K562 (cell line): ENCODE measurements around the gene AGRN.
"Not testable (repeated sequence)": the region's sequence is repeated elsewhere in the genome, so short reads cannot be mapped to it uniquely, and the experiment has no call there.

Experiments
- CTCF ChIP-seq, 3 experiments: IDR thresholded peaks in 2 of 3; conservative IDR thresholded peaks in 1 of 3; 2 replicates each; pipeline ENCODE4 v1.5.1; 2011 to 2012; ENCODE audit warnings: low read length in 3 of 3, mild to moderate bottlenecking in 3 of 3, control low read depth in 2 of 3, improper control_type of control experiment in 1 of 3, inconsistent platforms in 1 of 3, low read depth in 1 of 3, mixed read lengths in 1 of 3, moderate library complexity in 1 of 3; ENCODE audit not compliant: insufficient read depth in 2 of 3
- E2F6 ChIP-seq, 2 experiments: IDR thresholded peaks; 2 replicates each; pipeline ENCODE4 v1.6.1; 2011; ENCODE audit warnings: borderline replicate concordance in 1 of 2, control low read depth in 1 of 2, low read depth in 1 of 2, low read length in 1 of 2, mild to moderate bottlenecking in 1 of 2, mixed read lengths in 1 of 2, moderate library complexity in 1 of 2; ENCODE audit not compliant: insufficient read depth in 1 of 2, insufficient read length in 1 of 2, poor library complexity in 1 of 2, severe bottlenecking in 1 of 2; ENCODE audit errors: extremely low read depth in 1 of 2
- EHMT2 ChIP-seq: fragments of 450-650 bp; IDR thresholded peaks from 2 replicates; pipeline ENCODE4 v1.6.1; 2018; ENCODE audit warnings: antibody characterized with exemption
- ELF1 ChIP-seq: fragments of 200-800 bp; sonication (Bioruptor generic); IDR thresholded peaks from 2 replicates; pipeline ENCODE4 v1.6.1; 2016; ENCODE audit warnings: missing genetic modification characterization, missing compliant biosample characterization
- ELK1 ChIP-seq: sonication (generic); formaldehyde crosslinking; IDR thresholded peaks from 2 replicates; pipeline ENCODE4 v1.8.1; 2022; ENCODE audit warnings: missing genetic modification reagents
- MYC ChIP-seq, 2 experiments: fragments of 250-450 bp in 1 of 2; sonication (Bioruptor Pico) in 1 of 2; IDR thresholded peaks; 2 replicates each; pipeline versions ENCODE4 v1.5.1 to v1.6.1; 2012 to 2021; ENCODE audit warnings: low read depth in 2 of 2, borderline replicate concordance in 1 of 2, improper control_type of control experiment in 1 of 2, low read length in 1 of 2, mild to moderate bottlenecking in 1 of 2, moderate library complexity in 1 of 2
- ZNF76 ChIP-seq: fragments of 250-450 bp; sonication (Bioruptor Pico); IDR thresholded peaks from 2 replicates; pipeline ENCODE4 v1.4.0; 2020; ENCODE audit warnings: mild to moderate bottlenecking, moderate library complexity, borderline replicate concordance

DNA sequence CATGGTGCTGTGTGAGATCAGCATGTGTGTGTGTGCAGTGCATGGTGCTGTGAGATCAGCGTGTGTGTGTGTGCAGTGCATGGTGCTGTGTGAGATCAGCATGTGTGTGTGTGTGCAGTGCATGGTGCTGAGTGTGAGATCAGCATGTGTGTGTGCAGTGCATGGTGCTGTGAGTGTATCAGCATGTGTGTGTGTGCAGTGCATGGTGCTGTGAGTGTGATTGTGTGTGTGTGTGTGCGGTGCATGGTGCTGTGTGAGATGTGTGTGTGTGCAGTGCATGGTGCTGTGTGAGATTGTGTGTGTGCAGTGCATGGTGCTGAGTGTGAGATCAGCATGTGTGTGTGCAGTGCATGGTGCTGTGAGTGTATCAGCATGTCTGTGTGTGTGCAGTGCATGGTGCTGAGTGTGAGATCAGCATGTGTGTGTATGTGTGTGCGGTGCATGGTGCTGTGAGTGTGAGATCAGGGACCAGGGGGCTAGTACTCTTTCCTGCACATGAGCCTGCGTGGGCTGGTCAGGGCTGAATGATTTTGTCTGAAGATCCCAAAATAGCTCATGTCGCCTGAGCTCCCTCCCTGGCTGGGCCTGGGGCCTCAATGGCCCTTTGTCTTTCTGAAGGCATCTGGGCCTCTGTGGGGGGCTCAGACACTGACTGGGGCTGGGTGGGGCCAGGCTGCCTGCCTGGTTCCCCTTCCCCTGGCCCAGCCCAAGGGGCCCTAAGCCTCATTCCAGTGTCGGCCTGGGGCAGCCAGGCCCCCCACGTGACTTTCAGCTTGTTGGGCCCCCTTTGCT, 11.1 kb downstream of the AGRN start:
- TF ChIP-seq ELF1 (tag); CTCF (IDR thresholded peaks at IDR 0.05 in 2 of 3, conservative IDR thresholded peaks at IDR 0.05 in 1 of 3; ENCODE audit: insufficient read depth in 2 of 3, low read depth in 1 of 3, low read length in 3 of 3); EHMT2; ZNF76 (CRISPR knock-in tag); E2F6 (IDR thresholded peaks at IDR 0.05; ENCODE audit: borderline replicate concordance in 1 of 2, extremely low read depth in 1 of 2, insufficient read depth in 1 of 2, insufficient read length in 1 of 2, low read depth in 1 of 2, low read length in 1 of 2, poor library complexity in 1 of 2, severe bottlenecking in 1 of 2); ELK1 (CRISPR knock-in tag); MYC (IDR thresholded peaks at IDR 0.05; ENCODE audit: low read depth, low read length); MYC (CRISPR knock-in tag; IDR thresholded peaks at IDR 0.05; ENCODE audit: borderline replicate concordance, low read depth): not testable (repeated sequence)
